GM19099 (cell line): ENCODE data around the gene ING4.

Source experiments
- POLR2A ChIP-seq: IDR thresholded peaks from 3 replicates; pipeline ENCODE4 v1.6.1; 2011; ENCODE audit warnings: low read depth; ENCODE audit not compliant: insufficient read length; ENCODE audit errors: extremely low read depth

ING4 gene

GRCh38 chr12:6605421-6606330, 57.2 kb downstream of the ING4 start:
- no peak for TF ChIP-seq POLR2A

DNA sequence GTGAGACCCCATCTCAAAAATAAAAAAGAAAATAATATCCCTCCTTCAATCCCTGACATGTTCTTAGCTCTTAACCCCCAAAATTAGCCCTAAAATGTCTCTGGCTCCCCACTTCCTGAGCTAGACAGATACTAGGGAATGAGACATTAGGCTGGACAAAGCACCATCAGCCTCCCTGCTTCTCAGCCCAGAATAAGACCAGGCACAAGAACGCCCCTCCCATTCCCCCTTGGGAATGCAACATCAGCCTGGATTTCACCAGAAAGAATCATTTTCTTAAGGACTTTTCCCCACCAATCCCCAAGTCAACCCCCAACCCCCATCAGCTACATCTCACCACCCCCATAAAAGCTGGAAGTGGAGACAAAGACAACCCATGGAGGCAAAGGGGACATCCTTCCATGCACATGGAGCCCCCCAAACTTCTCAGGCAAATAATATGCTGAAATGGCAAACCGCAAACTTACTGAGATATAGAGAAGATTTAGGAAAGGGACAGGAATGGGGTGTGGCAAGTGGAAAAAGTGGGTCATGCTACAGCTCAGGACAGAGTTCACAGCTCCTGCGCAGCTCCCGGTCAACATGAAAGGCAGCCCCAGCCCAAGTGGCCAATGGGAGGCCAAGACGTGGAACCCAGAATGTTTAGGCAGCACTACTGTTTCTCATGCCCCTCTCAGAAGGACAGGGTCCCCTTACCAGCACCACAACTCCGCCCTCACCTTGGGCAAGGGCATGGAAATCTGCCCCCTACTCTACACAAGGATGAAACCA, 58.5 kb downstream of the ING4 start:
- TF ChIP-seq POLR2A: no peak

GRCh38 chr12:6603095-6603567, 59.8 kb downstream of the ING4 start:
- no peak for TF ChIP-seq POLR2A

DNA sequence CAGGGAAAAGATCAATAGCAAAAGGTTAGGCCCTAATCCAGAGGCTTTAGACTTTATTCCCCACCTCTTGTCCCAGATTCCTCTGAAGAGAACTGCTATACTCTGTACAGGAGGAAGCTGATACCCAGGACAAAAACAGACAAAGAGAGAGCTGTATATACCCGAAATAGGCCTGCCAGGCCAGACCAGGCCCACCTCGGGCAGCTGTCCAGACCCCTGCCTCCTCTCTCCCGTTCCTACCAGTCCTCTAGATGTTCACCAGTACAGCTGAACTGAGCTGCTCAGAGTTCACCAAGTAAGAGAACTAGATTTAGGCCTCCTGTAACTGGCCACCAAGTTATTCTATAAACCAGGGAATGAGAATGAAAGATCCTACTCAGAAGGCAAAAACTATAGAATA, 60.4 kb downstream of the ING4 start:
- no peak for TF ChIP-seq POLR2A
